Caco-2 (cell line): Measurements from ENCODE around the gene MORF4L2. TPM values are rescaled to one million over a fixed set of nuclear protein-coding genes. Genes with fewer than 3 reads are reported as not detected.
"Not testable (repeated sequence)": the region's sequence is repeated elsewhere in the genome, so short reads cannot be mapped to it uniquely, and the experiment has no call there.

Experiments
- BruUV-seq: library from RNA; stranded (reverse); fragments of 400-500 nt; replicated peaks from 2 replicates; lab custom pipeline; 2021; lab: Mats Ljungman, UMichigan
- CTCF ChIA-PET: fragments of 300-600 bp; sonication (Branson Sonifier 250); formaldehyde crosslinking; loops from one replicate; lab custom pipeline; 2022; ENCODE audit warnings: antibody characterized with exemption; lab: Charles Lee
- POLR2A ChIA-PET: fragments of 300-600 bp; sonication (Branson Sonifier 250); formaldehyde crosslinking; loops from one replicate; lab custom pipeline; 2022; ENCODE audit warnings: antibody characterized with exemption; lab: Charles Lee
- DNase-seq, 2 experiments: peaks; one replicate each; pipeline versions ENCODE4 v3.0.0 to v3.0.0-alpha.2; 2020 to 2022
- H3K27me3 ChIP-seq: replicated peaks from 2 replicates; pipeline ENCODE4 v1.6.0; 2011; ENCODE audit warnings: low read length; ENCODE audit not compliant: control insufficient read depth, insufficient read depth
- H3K36me3 ChIP-seq: 2 replicates; pipeline ENCODE4 v1.5.1; 2011; ENCODE audit warnings: low read length; ENCODE audit not compliant: control insufficient read depth, insufficient read depth
- H3K4me1 ChIP-seq: fragments of 250-450 bp; sonication (Bioruptor Pico); 2 replicates; pipeline ENCODE4 v1.5.1; 2020; ENCODE audit warnings: mild to moderate bottlenecking
- H3K4me3 ChIP-seq: 2 replicates; pipeline ENCODE4 v1.5.1; 2011; ENCODE audit warnings: low read depth, mild to moderate bottlenecking, control low read depth, low read length
- H3K9me3 ChIP-seq: fragments of 250-450 bp; sonication (Bioruptor Pico); 2 replicates; pipeline ENCODE4 v1.5.1; 2020; ENCODE audit warnings: mild to moderate bottlenecking, moderate library complexity
- H3K27ac Mint-ChIP-seq: one replicate; pipeline ENCODE4 v1.8.0; 2022; ENCODE audit warnings: mixed read lengths; ENCODE audit not compliant: unreplicated experiment
- H3K27me3 Mint-ChIP-seq: one replicate; pipeline ENCODE4 v1.8.0; 2022; ENCODE audit warnings: mixed read lengths; ENCODE audit not compliant: insufficient read depth, unreplicated experiment
- H3K36me3 Mint-ChIP-seq: one replicate; pipeline ENCODE4 v1.8.0; 2022; ENCODE audit warnings: mild to moderate bottlenecking, mixed read lengths; ENCODE audit not compliant: insufficient read depth, unreplicated experiment
- H3K4me1 Mint-ChIP-seq: one replicate; pipeline ENCODE4 v1.8.0; 2022; ENCODE audit warnings: low read depth, mixed read lengths; ENCODE audit not compliant: unreplicated experiment
- H3K4me3 Mint-ChIP-seq: one replicate; pipeline ENCODE4 v1.8.0; 2022; ENCODE audit warnings: mild to moderate bottlenecking, moderate library complexity, mixed read lengths; ENCODE audit not compliant: unreplicated experiment
- H3K9me3 Mint-ChIP-seq: one replicate; pipeline ENCODE4 v1.8.0; 2022; ENCODE audit warnings: mixed read lengths; ENCODE audit not compliant: unreplicated experiment
- CTCF ChIP-seq, 2 experiments: fragments of 200-600 bp in 1 of 2; IDR thresholded peaks; 1 replicate in 1 of 2; 2 replicates in 1 of 2; pipeline versions ENCODE4 v1.5.1 to v1.8.0; 2011 to 2022; ENCODE audit warnings: antibody characterized with exemption in 1 of 2, control low read depth in 1 of 2, inconsistent platforms in 1 of 2, low read depth in 1 of 2, low read length in 1 of 2, mild to moderate bottlenecking in 1 of 2, moderate library complexity in 1 of 2; ENCODE audit not compliant: insufficient read depth in 1 of 2, severe bottlenecking in 1 of 2, unreplicated experiment in 1 of 2
- intact Hi-C: fragments of 100-400 bp; cut with micrococcal nuclease; formaldehyde crosslinking; loops from one replicate; pipeline ENCODE4 v1.10.0; 2022; ENCODE audit not compliant: unreplicated experiment
- total RNA-seq: library from RNA; stranded (reverse); gene quantifications from 2 replicates; pipeline ENCODE4 v1.2.3, GENCODE V29; 2022

The MORF4L2 gene
- total RNA-seq, 1 experiment from 2014 or later, result 314 TPM

DNA sequence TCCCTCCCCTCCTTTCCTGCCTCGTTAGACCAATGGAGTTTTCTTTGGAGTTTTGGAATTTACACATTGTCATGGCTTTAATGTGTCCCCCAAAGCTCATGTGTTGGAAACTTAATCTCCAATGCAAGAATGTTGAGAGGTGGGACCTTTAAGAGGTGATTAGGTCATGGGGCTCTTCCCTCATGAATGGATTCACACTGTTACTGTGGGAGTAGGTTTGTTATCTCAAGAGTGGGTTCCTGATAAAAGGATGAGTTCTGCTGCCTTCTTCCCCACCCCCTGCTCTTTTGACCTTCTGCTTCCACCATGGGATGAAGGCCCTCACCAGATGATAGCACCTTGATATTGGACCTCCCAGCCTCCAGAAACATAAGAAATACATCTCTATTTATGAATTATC, 16.8 kb downstream of the MORF4L2 start:
- H3K36me3 Mint-ChIP-seq, result no peaks in the 10 kb centered on the region
- H3K4me3 Mint-ChIP-seq, result no peak overlapping the region
- no peaks in the 10 kb centered on the region for H3K9me3 ChIP-seq
- no peaks in the 10 kb centered on the region for H3K27me3 ChIP-seq
- no peak overlapping the region for H3K4me3 ChIP-seq
- H3K9me3 Mint-ChIP-seq, result no peaks in the 10 kb centered on the region
- intact Hi-C loops, result no loop called here
- no peaks in the 10 kb centered on the region for H3K4me1 ChIP-seq
- POLR2A ChIA-PET, result no interaction called here
- H3K27me3 Mint-ChIP-seq, result no peaks in the 10 kb centered on the region
- no peak for DNase-seq
- no peak for TF ChIP-seq CTCF (IDR thresholded peaks at IDR 0.05; ENCODE audit: insufficient read depth in 1 of 2, low read depth in 1 of 2, low read length in 1 of 2, severe bottlenecking in 1 of 2, unreplicated experiment in 1 of 2)
- no peak overlapping the region for H3K27ac Mint-ChIP-seq
- BruUV-seq, result no TSS peak
- H3K36me3 ChIP-seq, result no peaks in the 10 kb centered on the region
- CTCF ChIA-PET, result no interaction called here
- no peaks in the 10 kb centered on the region for H3K4me1 Mint-ChIP-seq

DNA sequence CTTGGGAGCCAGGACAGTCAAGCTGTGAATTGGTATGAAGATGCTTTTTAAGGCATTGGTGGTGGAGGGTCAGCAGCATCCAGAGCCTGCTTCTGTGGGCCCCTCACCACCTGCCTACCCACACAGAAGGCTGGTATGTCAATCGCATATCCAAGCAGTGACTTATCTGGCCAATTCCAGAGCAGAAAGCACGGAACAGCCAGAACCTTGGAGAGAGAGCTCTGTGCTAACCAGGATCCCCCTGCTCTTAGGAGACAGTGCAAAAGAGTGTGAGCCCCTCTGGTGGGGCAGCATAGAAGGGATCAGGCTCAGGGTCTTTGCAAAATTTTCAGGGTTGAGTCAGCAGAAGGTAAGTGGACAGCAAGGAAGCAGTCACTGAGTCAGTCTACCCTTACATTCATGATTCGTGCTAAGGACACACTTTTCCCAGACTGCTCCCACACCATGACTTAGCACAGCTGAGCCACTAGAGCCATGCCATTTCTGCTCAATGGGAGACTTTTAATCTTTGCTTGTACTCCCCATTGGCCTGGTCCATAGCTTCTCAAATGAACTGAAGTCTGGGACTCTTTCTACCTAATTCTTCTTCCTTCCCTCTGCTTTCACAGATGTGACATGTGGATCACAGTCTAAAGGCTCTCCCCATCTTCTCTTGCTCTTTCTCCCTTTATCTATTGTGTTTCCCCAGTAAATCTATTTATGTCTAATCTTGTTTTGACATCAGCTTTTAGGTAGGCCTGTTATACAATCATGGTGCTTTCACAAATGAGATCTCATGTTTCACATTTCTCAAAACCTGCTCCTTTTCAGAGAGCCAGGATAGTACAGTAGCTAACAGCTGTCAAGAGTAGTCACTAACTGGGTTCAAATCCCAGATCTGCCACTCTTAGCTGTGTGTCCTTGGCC, 20.0 kb downstream of the MORF4L2 start:
- no peaks in the 10 kb centered on the region for H3K4me1 Mint-ChIP-seq
- TF ChIP-seq CTCF (IDR thresholded peaks at IDR 0.05; ENCODE audit: insufficient read depth in 1 of 2, low read depth in 1 of 2, low read length in 1 of 2, severe bottlenecking in 1 of 2, unreplicated experiment in 1 of 2), result no peak
- Histone ChIP-seq H3K4me3 (no peak overlapping the region), H3K4me1 (no peaks in the 10 kb centered on the region), H3K27me3 (no peaks in the 10 kb centered on the region), H3K36me3 (no peaks in the 10 kb centered on the region), H3K9me3 (no peaks in the 10 kb centered on the region)
- no peaks in the 10 kb centered on the region for H3K36me3 Mint-ChIP-seq
- H3K4me3 Mint-ChIP-seq, result no peak overlapping the region
- H3K27ac Mint-ChIP-seq, result no peak overlapping the region
- no peaks in the 10 kb centered on the region for H3K9me3 Mint-ChIP-seq
- DNase-seq, result no peak
- POLR2A ChIA-PET, result no interaction called here
- BruUV-seq, result no TSS peak
- no peaks in the 10 kb centered on the region for H3K27me3 Mint-ChIP-seq
- CTCF ChIA-PET, result no interaction called here
- intact Hi-C loops, result no loop called here

DNA sequence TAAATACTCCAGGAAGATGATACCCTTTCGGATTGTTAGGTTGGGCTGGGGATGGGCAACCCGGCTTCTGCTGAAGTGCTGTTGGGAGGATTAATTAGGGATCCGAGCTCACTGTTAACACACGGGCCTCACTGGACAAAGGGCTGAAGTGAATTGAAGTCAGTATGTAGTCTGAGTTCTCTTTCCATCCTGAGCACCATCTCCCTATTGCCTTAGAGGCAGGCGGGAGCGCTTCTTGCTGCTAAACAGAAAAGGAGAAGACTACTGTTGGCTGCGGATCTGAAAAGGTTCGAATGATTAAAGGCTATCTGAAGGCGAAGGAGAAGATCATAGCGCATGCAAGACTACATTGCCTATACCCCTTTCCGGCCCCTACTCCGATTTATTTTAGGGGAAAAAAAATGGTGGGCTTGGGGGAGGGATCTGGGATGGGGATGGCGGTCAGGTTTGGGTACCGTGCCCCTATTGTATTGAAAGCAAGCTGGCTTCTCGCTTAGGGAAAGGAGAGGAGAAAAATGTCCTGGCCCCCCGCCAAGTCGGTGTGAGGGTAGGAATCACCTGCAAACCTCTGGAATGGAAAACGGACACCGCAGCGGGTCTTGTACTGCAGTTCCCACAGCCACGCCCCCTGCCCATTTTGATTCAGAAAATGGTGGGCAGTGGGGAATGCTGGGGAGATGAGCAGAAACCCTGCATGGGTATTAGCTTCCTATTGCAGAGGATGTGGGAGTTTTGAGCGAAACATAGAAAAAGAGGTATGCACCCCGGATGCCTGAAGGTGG, 22.3 kb downstream of the MORF4L2 start:
- Histone ChIP-seq H3K9me3 (no peaks in the 10 kb centered on the region), H3K4me3 (no peak overlapping the region), H3K36me3 (no peaks in the 10 kb centered on the region), H3K27me3 (no peaks in the 10 kb centered on the region), H3K4me1 (no peaks in the 10 kb centered on the region)
- no TSS peak for BruUV-seq
- Mint-ChIP-seq H3K27me3 (no peaks in the 10 kb centered on the region), H3K4me3 (no peak overlapping the region), H3K4me1 (peaks cover 12% of the 10 kb centered on the region), H3K27ac (no peak overlapping the region), H3K36me3 (no peaks in the 10 kb centered on the region), H3K9me3 (peaks cover 12% of the 10 kb centered on the region)
- ChIA-PET CTCF (no interaction called here), POLR2A (no interaction called here)
- TF ChIP-seq CTCF (IDR thresholded peaks at IDR 0.05; ENCODE audit: insufficient read depth in 1 of 2, low read depth in 1 of 2, low read length in 1 of 2, severe bottlenecking in 1 of 2, unreplicated experiment in 1 of 2), result no peak
- no peak for DNase-seq
- intact Hi-C loops, result no loop called here

GRCh38 chrX:103659460-103659859, 27.0 kb downstream of the MORF4L2 start:
- H3K27me3 ChIP-seq, H3K4me3 Mint-ChIP-seq, H3K4me3 ChIP-seq, BruUV-seq, H3K36me3 Mint-ChIP-seq, POLR2A ChIA-PET, DNase-seq, H3K9me3 ChIP-seq, CTCF ChIA-PET, H3K27ac Mint-ChIP-seq, H3K27me3 Mint-ChIP-seq, intact Hi-C loops, H3K4me1 ChIP-seq, H3K36me3 ChIP-seq: not testable (repeated sequence)
- Mint-ChIP-seq H3K4me1 (peaks cover 16% of the 10 kb centered on the region), H3K9me3 (peaks cover 20% of the 10 kb centered on the region)
